Sigmoid colon (tissue), 7 donors: ENCODE results near the gene ARHGAP42. TPM values are rescaled to one million over a fixed set of nuclear protein-coding genes. Genes with fewer than 3 reads are reported as not detected.

ENCODE experiments used
- DNase-seq: peaks from one replicate; pipeline ENCODE4 v3.0.0-alpha.2; 2019
- H3K27ac ChIP-seq, 4 donors: fragments of 200-600 bp; sonication (generic); one replicate each; pipeline ENCODE4 v1.5.1; 2016 to 2019; ENCODE audit warnings: mild to moderate bottlenecking in 1 of 4
- H3K27me3 ChIP-seq, 3 donors: fragments of 200-600 bp; sonication (generic); one replicate each; pipeline ENCODE4 v1.5.1; 2019; ENCODE audit warnings: mild to moderate bottlenecking in 1 of 3
- H3K36me3 ChIP-seq, 4 donors: fragments of 200-600 bp; sonication (generic); one replicate each; pipeline ENCODE4 v1.5.1; 2016 to 2019
- H3K4me1 ChIP-seq, 4 donors: fragments of 200-600 bp; sonication (generic); one replicate each; pipeline ENCODE4 v1.5.1; 2017 to 2019
- H3K4me3 ChIP-seq, 4 donors: fragments of 200-600 bp; sonication (generic); one replicate each; pipeline ENCODE4 v1.5.1; 2017 to 2019; ENCODE audit warnings: mild to moderate bottlenecking in 2 of 4, moderate library complexity in 1 of 4
- H3K9me3 ChIP-seq, 4 donors: fragments of 200-600 bp in 3 of 4; sonication (generic) in 3 of 4; one replicate each; pipeline versions ENCODE4 v1.5.1 to v1.6.1; 2013 to 2019
- EP300 ChIP-seq, 4 donors: sonication (generic); formaldehyde crosslinking; IDR thresholded peaks; one replicate each; pipeline ENCODE4 v1.6.1; 2017; ENCODE audit warnings: antibody characterized with exemption in 4 of 4
- POLR2A ChIP-seq, 2 donors: fragments of 450-650 bp; IDR thresholded peaks; one replicate each; pipeline ENCODE4 v1.6.1; 2016; ENCODE audit warnings: antibody characterized with exemption in 2 of 2, mild to moderate bottlenecking in 2 of 2, moderate library complexity in 2 of 2
- POLR2AphosphoS5 ChIP-seq, 4 donors: sonication (generic); formaldehyde crosslinking; IDR thresholded peaks; one replicate each; pipeline ENCODE4 v1.6.1; 2017; ENCODE audit warnings: antibody characterized with exemption in 4 of 4
- WGBS, 2 donors: extraction: QIAGEN DNeasy Blood & Tissue Kit; methylation state at CpG; one replicate each; pipeline ENCODE4 v1.1.7; 2013; 5-methylcytosine and 5-hydroxymethylcytosine counted together
- intact Hi-C: fragments of 100-400 bp; cut with DNase I; formaldehyde crosslinking; loops from one replicate; pipeline ENCODE4 v1.15.1; 2023
- polyA plus RNA-seq, 3 donors: library from polyadenylated mRNA; stranded (reverse); fragments of 200-250 nt; gene quantifications; one replicate each; pipeline ENCODE4 v1.2.3, GENCODE V29; 2013
- total RNA-seq, 4 donors: library from RNA; depleted of rRNA; stranded (reverse); fragments of >200 nt; gene quantifications; one replicate each; pipeline ENCODE4 v1.1.0, GENCODE V29; 2016
- TF ChIP-seq, protein P1 (sequence below), 4 experiments: fragments of 450-650 bp in 3 of 4; fragments of 200-600 bp in 1 of 4; IDR thresholded peaks; one replicate each; pipeline ENCODE4 v1.5.1; 2016 to 2019; ENCODE audit warnings: antibody characterized with exemption in 4 of 4, mild to moderate bottlenecking in 3 of 4, moderate library complexity in 2 of 4
- donor health status: healthy with polysubstance abuse.
- donor health status: Bipolar disorder and iron deficiency.
- donor health status: healthy.

Gene ARHGAP42, protein sequence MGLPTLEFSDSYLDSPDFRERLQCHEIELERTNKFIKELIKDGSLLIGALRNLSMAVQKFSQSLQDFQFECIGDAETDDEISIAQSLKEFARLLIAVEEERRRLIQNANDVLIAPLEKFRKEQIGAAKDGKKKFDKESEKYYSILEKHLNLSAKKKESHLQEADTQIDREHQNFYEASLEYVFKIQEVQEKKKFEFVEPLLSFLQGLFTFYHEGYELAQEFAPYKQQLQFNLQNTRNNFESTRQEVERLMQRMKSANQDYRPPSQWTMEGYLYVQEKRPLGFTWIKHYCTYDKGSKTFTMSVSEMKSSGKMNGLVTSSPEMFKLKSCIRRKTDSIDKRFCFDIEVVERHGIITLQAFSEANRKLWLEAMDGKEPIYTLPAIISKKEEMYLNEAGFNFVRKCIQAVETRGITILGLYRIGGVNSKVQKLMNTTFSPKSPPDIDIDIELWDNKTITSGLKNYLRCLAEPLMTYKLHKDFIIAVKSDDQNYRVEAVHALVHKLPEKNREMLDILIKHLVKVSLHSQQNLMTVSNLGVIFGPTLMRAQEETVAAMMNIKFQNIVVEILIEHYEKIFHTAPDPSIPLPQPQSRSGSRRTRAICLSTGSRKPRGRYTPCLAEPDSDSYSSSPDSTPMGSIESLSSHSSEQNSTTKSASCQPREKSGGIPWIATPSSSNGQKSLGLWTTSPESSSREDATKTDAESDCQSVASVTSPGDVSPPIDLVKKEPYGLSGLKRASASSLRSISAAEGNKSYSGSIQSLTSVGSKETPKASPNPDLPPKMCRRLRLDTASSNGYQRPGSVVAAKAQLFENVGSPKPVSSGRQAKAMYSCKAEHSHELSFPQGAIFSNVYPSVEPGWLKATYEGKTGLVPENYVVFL
- total RNA-seq, result 1 to 10 TPM; 4.2 to 6.6 (median 6.3) TPM
- polyA plus RNA-seq, result 10 to 100 TPM in 1 of 3 donors, 1 to 10 TPM in 2; 6.1 to 16.9 (median 9.0) TPM

DNA sequence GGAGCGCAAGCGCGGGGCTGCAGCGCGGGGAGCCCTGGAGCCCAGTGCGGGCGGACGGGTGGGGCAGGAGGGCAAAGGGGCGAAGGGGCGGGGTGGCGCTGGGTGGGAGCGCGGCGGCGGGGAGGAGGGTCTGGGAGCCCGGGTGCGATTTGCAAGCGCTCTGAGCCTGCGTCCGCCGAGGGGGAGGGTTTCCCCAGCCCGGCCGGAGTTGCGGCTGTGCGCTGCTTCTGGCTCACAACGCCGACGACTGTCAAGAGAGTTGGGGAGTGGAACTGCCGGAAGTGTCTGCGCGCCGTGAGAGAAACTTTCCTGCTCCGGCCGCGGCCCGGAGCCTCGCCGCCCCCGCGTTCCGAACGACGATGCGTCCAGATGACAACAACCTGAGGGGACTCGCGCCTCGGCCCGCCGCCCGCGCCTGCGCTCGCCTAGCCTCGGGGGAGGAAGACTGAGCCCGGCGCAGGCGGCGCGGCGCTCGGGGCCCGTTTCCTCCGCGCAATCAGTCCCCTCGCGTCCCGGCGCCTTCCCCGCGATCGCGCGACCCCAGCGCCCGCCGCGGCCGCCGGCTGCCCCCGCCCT, at the start of gene ARHGAP42:
ARHGAP42 (plus strand) TSS at position 235 of the 576 bp plus-strand sequence. CDS start 391 bp downstream, outside the sequence.
- peaks cover 0 to 41% (median 16%) of the 10 kb centered on the region in 4 donors for H3K4me1 ChIP-seq
- TF ChIP-seq, protein P1, sequence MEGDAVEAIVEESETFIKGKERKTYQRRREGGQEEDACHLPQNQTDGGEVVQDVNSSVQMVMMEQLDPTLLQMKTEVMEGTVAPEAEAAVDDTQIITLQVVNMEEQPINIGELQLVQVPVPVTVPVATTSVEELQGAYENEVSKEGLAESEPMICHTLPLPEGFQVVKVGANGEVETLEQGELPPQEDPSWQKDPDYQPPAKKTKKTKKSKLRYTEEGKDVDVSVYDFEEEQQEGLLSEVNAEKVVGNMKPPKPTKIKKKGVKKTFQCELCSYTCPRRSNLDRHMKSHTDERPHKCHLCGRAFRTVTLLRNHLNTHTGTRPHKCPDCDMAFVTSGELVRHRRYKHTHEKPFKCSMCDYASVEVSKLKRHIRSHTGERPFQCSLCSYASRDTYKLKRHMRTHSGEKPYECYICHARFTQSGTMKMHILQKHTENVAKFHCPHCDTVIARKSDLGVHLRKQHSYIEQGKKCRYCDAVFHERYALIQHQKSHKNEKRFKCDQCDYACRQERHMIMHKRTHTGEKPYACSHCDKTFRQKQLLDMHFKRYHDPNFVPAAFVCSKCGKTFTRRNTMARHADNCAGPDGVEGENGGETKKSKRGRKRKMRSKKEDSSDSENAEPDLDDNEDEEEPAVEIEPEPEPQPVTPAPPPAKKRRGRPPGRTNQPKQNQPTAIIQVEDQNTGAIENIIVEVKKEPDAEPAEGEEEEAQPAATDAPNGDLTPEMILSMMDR (IDR thresholded peaks at IDR 0.05), result no peak
- TF ChIP-seq POLR2AphosphoS5 (IDR thresholded peaks at IDR 0.05), result peak in 3 of 4 donors; percentile 38 to 60 (median 42)
- H3K36me3 ChIP-seq, result no peaks in the 10 kb centered on the region
- DNase-seq, result peak; percentile 77
- 1% methylated on average over 80 of the region's 80 CpGs for WGBS, 2 donors
- no peaks in the 10 kb centered on the region for H3K27me3 ChIP-seq
- H3K4me3 ChIP-seq, result peak within 1 kb of the TSS; percentile 64 to 76 (median 76)
- no peaks in the 10 kb centered on the region for H3K9me3 ChIP-seq
- peak within 1 kb of the TSS; percentile 73 to 81 (median 79) for H3K27ac ChIP-seq
- intact Hi-C loops, result loop anchor here (5.0 kb wide), 2 partner anchors 110 to 245 kb away; no protein-coding TSS in a partner anchor

DNA sequence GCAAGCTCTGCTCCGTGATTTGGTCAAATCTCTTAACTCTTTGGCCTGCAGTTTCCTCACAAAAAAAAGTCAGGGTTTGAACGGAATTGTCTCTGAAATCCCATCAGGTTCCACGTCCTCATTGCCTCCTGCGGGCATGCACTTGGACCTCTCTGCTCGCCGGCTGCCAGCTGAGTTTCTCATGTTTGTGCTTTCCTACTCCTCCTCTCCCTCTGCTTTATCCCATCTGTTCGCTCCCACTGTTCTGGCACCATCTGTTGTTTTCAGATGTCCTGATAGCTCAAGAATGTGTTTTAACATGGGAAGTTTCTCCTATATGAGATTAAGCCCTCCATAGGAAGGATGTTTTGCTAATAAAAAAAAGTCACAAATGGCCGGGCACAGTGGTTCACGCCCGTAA, 49.4 kb upstream of the ARHGAP42 start:
- Histone ChIP-seq H3K36me3 (no peaks in the 10 kb centered on the region), H3K9me3 (no peaks in the 10 kb centered on the region), H3K27ac (no peak overlapping the region), H3K4me3 (no peak overlapping the region), H3K27me3 (no peaks in the 10 kb centered on the region), H3K4me1 (peaks cover 0 to 37% (median 18%) of the 10 kb centered on the region in 4 donors)
- intact Hi-C loops, result no loop called here
- 84 to 85% methylated on average over 10 of the region's 10 CpGs for WGBS, 2 donors
- DNase-seq, result no peak
- TF ChIP-seq EP300 (IDR thresholded peaks at IDR 0.05) (no peak), POLR2A (IDR thresholded peaks at IDR 0.05) (no peak), POLR2AphosphoS5 (IDR thresholded peaks at IDR 0.05) (no peak)
- TF ChIP-seq, protein P1 (IDR thresholded peaks at IDR 0.05), result no peak

DNA sequence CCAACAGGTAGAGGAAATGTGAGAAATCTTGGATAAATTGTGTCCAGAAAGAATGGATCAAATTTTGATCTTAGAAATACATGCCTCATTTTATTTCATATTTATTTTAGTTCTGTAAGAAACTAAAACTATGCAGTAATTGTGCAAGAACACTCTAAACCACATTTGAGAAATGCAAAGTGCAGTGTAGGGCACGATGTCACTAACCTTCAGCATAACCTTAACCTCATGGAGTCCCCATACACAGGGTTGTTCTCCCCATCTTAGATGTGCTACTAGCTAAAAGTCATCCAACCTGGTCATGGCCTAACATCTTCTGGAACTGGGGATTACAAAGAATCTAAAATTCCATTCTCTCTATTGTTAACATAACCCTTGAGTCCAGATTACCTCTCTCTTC, 48.4 kb upstream of the ARHGAP42 start:
- H3K27ac ChIP-seq, result peak overlapping the region in 3 of 4 donors; percentile 41 to 54 (median 45)
- DNase-seq, result no peak
- no peaks in the 10 kb centered on the region for H3K36me3 ChIP-seq
- TF ChIP-seq POLR2AphosphoS5 (IDR thresholded peaks at IDR 0.05) (no peak), EP300 (IDR thresholded peaks at IDR 0.05) (no peak), POLR2A (IDR thresholded peaks at IDR 0.05) (no peak)
- TF ChIP-seq, protein P1 (IDR thresholded peaks at IDR 0.05), result no peak
- intact Hi-C loops, result no loop called here
- H3K9me3 ChIP-seq, result no peaks in the 10 kb centered on the region
- WGBS, 2 donors, result 85 to 91% methylated on average over 1 of the region's 1 CpG
- H3K4me1 ChIP-seq, result peaks cover 0 to 37% (median 17%) of the 10 kb centered on the region in 4 donors
- no peaks in the 10 kb centered on the region for H3K27me3 ChIP-seq
- H3K4me3 ChIP-seq, result no peak overlapping the region

DNA sequence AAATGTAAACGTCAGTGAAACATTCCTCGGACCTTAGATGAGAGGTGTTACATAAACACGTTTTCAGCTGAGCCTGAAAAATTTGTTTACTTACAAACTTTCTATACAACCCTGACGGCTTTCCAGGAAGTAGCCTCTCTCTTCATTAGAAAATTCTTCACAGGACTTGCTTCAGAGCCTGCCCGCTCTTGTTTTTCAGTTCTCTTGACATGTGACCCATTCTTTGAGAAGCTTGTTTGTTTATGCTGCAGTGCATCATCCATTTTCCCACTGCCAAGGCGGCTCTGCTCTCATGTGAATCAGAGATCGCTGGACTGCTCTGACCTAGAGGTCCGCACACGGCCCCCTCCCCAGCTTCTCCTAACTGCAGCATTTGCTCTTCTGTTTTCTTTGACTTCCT, 47.9 kb upstream of the ARHGAP42 start:
- TF ChIP-seq EP300 (IDR thresholded peaks at IDR 0.05) (no peak), POLR2AphosphoS5 (IDR thresholded peaks at IDR 0.05) (no peak), POLR2A (IDR thresholded peaks at IDR 0.05) (no peak)
- TF ChIP-seq, protein P1 (IDR thresholded peaks at IDR 0.05), result no peak
- 39 to 51% methylated on average over 9 of the region's 9 CpGs for WGBS, 2 donors

More for the DNA sequence above, 47.9 kb upstream of the ARHGAP42 start:
- Histone ChIP-seq H3K27me3 (no peaks in the 10 kb centered on the region), H3K27ac (peak overlapping the region in 3 of 4 donors; percentile 41 to 54 (median 45)), H3K9me3 (no peaks in the 10 kb centered on the region), H3K4me3 (no peak overlapping the region), H3K4me1 (peaks cover 0 to 42% (median 20%) of the 10 kb centered on the region in 4 donors), H3K36me3 (no peaks in the 10 kb centered on the region)
- intact Hi-C loops, result no loop called here
- no peak for DNase-seq
